Thyroid gland (tissue), 4 donors: ENCODE results near the gene SIK3.

ENCODE experiments used
- POLR2A ChIP-seq, 2 donors: fragments of 450-650 bp; IDR thresholded peaks; one replicate each; pipeline ENCODE4 v1.6.1; 2017; ENCODE audit warnings: antibody characterized with exemption in 2 of 2, mild to moderate bottlenecking in 2 of 2, moderate library complexity in 1 of 2
- TF ChIP-seq, protein P1 (sequence below), 6 experiments: fragments of 200-600 bp in 3 of 6; fragments of 450-650 bp in 3 of 6; sonication (generic) in 3 of 6; IDR thresholded peaks; one replicate each; pipeline ENCODE4 v1.5.1; 2016 to 2019; ENCODE audit warnings: antibody characterized with exemption in 6 of 6, mild to moderate bottlenecking in 2 of 6, inconsistent platforms in 1 of 6, moderate library complexity in 1 of 6

GRCh38 chr11:117134431-117134830 is 36.2 kb upstream of the SIK3 start:
- TF ChIP-seq, protein P1, sequence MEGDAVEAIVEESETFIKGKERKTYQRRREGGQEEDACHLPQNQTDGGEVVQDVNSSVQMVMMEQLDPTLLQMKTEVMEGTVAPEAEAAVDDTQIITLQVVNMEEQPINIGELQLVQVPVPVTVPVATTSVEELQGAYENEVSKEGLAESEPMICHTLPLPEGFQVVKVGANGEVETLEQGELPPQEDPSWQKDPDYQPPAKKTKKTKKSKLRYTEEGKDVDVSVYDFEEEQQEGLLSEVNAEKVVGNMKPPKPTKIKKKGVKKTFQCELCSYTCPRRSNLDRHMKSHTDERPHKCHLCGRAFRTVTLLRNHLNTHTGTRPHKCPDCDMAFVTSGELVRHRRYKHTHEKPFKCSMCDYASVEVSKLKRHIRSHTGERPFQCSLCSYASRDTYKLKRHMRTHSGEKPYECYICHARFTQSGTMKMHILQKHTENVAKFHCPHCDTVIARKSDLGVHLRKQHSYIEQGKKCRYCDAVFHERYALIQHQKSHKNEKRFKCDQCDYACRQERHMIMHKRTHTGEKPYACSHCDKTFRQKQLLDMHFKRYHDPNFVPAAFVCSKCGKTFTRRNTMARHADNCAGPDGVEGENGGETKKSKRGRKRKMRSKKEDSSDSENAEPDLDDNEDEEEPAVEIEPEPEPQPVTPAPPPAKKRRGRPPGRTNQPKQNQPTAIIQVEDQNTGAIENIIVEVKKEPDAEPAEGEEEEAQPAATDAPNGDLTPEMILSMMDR (IDR thresholded peaks at IDR 0.05), result no peak
- no peak for TF ChIP-seq POLR2A (IDR thresholded peaks at IDR 0.05)
